Upper lobe of left lung (tissue), 4 donors: ENCODE data around the gene PTBP3.

Experiments used
- POLR2A ChIP-seq, 4 donors: fragments of 450-650 bp; IDR thresholded peaks; one replicate each; pipeline ENCODE4 v1.5.1; 2016 to 2017; ENCODE audit warnings: antibody characterized with exemption in 4 of 4, mild to moderate bottlenecking in 2 of 4
- TF ChIP-seq, protein P1 (sequence below), 6 experiments: fragments of 450-650 bp in 4 of 6; fragments of 200-600 bp in 2 of 6; sonication (generic) in 2 of 6; IDR thresholded peaks; one replicate each; pipeline ENCODE4 v1.5.1; 2016 to 2019; ENCODE audit warnings: antibody characterized with exemption in 6 of 6

DNA sequence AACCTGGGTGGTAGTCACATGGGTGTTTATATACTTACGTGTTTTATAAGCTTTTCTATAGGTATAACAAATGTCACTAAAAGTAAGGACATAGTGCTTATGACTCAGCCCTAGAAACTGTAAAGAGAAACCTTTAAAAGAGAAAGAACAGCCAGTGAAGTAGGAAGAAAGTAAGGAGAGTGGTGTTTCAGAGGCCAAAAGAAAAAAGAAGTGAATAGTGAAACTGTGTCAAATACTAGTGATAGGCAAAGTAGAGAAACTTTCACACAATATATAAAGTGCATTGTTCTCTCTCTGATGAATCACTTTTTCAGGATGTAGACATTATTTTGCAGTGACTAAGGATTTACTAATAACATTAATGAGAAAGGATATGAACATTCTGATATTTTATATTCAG is 84.1 kb downstream of the PTBP3 start:
- TF ChIP-seq, protein P1, sequence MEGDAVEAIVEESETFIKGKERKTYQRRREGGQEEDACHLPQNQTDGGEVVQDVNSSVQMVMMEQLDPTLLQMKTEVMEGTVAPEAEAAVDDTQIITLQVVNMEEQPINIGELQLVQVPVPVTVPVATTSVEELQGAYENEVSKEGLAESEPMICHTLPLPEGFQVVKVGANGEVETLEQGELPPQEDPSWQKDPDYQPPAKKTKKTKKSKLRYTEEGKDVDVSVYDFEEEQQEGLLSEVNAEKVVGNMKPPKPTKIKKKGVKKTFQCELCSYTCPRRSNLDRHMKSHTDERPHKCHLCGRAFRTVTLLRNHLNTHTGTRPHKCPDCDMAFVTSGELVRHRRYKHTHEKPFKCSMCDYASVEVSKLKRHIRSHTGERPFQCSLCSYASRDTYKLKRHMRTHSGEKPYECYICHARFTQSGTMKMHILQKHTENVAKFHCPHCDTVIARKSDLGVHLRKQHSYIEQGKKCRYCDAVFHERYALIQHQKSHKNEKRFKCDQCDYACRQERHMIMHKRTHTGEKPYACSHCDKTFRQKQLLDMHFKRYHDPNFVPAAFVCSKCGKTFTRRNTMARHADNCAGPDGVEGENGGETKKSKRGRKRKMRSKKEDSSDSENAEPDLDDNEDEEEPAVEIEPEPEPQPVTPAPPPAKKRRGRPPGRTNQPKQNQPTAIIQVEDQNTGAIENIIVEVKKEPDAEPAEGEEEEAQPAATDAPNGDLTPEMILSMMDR (IDR thresholded peaks at IDR 0.05), result no peak
- TF ChIP-seq POLR2A (IDR thresholded peaks at IDR 0.05), result no peak
